GM19351 (cell line): Measurements from ENCODE around the gene CLNK.

ENCODE experiments used
- ATAC-seq: cut with Tn5 transposase; IDR thresholded peaks from one replicate; pipeline ENCODE4 v1.9.1; 2021; ENCODE audit warnings: mild to moderate bottlenecking, moderate library complexity; ENCODE audit not compliant: unreplicated experiment

CLNK gene

DNA sequence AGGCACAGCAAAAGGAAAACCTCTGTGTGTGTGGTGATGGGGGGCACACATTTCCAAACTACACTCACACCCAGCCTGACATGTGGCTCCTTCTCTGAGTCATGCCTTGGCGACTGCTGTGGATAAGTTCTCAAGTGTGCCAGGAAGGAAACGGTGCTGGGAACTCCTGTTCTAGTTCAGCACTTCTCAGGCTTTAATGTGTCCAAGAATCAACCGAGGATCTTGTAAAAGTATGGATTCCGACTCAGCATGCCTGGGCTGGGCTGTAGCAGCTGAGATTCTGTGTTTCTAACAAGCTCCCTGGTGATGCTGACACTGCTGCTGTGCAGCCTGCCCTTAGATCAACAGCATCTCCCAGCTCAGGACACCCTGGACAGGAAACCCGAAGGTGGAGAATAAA, 20.2 kb downstream of the CLNK start:
- no peak for ATAC-seq

DNA sequence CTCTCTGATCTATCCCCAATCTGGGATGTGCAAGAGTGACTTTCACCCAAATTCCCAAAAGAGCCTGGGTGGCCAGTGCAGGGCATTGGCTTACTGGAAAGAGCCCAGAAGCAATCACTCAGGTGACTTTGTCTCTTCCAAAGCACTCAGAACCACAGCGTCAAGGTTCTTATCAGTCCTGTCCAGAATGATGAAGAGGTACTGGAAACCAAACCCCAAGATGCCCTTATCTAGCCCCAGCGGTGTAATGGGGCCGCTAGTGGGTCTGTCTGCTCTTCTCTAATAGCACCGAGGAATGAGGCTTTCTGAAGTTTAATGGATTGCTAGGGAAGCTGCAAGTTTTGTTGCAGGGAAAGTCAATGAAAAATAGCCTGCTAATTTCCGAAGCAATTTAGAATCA, 21.6 kb downstream of the CLNK start:
- no peak for ATAC-seq

GRCh38 chr4:10661047-10661446, 23.5 kb downstream of the CLNK start:
- no peak for ATAC-seq

- ATAC-seq = no peak
Measured at GRCh38 chr4:10659251-10659650, 25.3 kb downstream of the CLNK start.

DNA sequence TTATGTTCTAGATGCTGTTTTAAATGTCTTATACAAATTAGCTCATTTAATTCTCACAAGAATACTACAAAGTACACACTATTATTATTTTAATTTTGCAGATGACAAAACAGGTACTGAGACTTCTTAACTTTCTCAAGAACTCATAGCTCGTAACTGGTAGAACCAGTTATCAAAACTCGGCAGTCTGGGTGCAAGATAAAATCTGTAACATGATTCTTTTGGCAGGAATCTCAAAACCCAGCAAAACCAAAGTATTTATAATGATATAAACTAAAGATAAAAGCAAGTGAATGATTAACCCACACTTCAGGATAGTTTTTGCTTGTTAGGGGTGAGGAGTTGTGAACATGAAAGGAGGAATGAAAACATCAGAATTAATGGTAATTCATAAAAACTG, 27.6 kb downstream of the CLNK start:
- no peak for ATAC-seq

DNA sequence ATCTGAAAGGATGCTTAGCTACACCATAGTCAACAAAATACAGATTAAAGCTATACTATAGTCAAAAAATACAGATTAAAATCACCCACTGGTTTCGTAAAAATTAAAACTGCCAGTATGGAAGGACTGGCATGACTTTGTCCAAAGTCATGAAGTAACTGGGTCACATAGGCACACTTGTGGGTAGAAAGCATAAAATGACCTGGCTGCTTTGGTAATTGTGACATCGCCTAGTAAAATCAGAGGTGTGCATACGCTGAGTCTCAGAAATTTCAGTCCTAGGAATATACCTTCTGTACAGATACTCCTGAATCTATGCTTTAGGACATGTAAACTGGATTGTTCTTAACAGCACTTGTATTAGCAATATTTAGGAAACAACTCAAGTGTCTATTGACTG, 28.1 kb downstream of the CLNK start:
- ATAC-seq = no peak

- ATAC-seq = no peak
Measured at GRCh38 chr4:10655968-10656367, 28.6 kb downstream of the CLNK start.

GRCh38 chr4:10648479-10648878, 36.1 kb downstream of the CLNK start:
- no peak for ATAC-seq

- no peak for ATAC-seq
Measured at GRCh38 chr4:10647846-10648245, 36.7 kb downstream of the CLNK start.

DNA sequence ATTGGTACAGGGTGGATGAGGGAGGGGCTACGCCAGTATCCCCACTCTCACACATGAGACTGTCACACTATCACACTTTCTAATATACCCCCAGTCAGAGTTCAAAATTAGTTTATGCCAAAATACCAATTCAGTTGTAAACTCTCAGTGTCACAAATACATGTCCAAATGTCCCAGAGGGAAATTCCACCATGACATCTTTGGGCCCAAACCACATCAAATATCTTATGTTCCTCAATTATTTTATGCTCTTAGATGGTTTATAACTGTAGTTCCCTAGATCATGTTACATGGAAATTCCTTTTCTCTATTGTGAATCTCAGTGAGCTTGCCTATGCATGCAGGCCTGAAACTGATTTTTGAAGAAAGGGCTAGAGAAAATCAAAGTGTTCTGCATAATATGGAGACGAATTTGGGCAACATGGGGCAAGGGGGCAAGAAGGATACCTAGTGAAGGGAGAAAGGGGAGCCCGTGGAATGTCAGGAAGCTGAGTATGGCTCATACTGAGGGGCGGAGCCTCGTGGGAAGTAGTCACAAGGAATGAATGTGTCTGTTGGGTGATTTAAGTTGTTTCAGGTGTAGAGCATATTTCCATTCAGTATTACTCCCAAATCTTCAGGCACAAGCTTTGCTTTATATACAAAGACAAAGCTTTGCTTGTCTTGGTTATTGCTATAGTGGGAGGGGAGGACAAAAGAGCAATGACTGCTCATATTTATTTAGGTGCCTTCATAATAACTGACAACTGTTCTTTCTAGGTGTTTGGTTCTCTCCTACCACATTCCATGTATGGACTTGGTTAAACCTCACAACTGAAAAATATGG, 40.8 kb downstream of the CLNK start:
- no peak for ATAC-seq

DNA sequence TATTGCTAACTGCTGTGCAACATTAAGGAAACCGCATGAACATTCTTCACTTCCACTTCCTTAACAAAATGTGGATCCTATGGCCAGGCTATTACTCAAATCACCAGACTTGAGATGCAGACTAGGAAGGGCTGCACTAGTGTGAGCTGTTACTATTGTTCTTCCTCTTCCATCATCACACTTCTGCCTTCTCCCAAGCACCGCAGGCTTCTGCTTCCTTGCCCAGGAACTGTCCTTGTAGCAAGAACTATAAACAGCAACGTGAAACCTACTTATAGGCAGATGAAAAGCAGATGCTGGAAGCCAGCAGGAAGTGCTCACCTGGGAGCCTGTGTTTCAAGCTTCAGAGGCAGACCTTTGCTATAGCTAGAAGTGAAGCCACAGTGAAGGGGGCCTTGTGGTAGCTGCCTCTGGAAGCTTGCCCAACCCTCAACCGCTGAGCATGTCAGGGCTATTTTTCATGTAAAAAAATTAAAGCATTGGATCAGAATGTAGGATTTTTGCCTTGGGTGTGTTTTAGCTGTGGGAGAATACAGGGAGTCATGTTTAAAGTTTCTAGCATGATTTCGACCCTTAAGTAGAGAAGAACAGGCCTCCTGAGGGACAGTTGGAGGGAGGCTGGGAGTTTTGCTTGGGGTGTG, 43.9 kb downstream of the CLNK start:
- no peak for ATAC-seq

DNA sequence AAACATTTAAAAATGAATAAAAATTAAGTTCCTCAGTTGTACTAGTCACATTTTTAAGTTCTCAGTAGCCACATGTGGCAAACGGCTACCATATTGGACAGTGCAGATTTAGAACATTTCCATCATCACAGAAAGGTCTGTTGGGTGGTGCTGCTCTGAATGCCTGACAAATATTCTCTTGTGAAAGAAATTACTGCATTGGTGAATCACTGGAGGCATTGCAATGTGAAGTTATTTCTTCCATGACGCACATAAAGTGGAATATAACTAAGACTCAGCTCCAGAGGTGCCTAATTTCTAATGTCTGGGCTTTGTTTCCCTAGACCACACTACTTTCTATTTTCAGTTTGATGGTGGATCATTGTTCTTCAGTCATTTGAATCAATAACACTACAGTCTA, 44.9 kb downstream of the CLNK start:
- no peak for ATAC-seq

GRCh38 chr4:10639100-10639499, 45.5 kb downstream of the CLNK start:
- no peak for ATAC-seq

DNA sequence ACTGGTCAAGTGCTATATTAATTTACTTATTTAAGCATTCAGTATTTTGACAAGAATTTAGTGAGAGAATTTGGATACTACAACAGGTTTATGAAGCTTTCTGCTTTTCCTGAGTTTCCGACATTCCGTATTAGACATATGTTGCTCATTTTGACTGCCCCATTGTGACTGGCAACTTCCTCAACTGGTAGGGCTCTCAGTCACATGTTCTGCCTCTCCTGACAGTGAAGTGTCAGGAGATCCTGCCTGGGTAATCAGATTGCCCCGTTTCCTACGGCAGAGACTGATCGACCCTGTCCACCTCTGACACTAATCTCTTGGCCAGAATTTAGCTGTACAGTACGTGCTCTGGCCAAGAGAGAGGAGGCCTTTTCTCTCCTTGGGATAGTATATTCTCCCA, 49.5 kb downstream of the CLNK start:
- no peak for ATAC-seq

- peak; percentile 56 for ATAC-seq
Measured at GRCh38 chr4:10629394-10629793, 55.2 kb downstream of the CLNK start.

GRCh38 chr4:10625131-10625530, 59.4 kb downstream of the CLNK start:
- ATAC-seq = no peak

GRCh38 chr4:10623862-10624261, 60.7 kb downstream of the CLNK start:
- no peak for ATAC-seq

GRCh38 chr4:10623241-10623640, 61.3 kb downstream of the CLNK start:
- ATAC-seq = no peak

DNA sequence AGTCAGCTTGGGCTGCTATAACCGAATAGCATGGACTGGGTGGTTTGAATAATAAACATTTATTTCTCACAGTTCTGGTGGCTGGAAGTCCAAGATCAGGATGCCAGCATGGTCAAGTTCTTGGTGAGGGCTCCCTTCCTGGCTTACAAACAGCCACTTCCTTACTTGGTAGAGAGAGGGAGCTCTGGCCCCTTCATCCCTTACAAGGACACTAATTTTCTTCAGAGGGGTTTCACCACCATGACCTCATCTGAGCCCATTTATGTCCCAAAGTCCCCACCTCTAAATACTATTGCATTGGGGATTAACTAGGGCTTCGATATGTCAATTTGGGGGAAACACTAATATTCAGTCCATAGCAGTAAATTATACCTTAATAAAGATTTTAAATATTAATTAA, 61.8 kb downstream of the CLNK start:
- ATAC-seq = peak; percentile 67

DNA sequence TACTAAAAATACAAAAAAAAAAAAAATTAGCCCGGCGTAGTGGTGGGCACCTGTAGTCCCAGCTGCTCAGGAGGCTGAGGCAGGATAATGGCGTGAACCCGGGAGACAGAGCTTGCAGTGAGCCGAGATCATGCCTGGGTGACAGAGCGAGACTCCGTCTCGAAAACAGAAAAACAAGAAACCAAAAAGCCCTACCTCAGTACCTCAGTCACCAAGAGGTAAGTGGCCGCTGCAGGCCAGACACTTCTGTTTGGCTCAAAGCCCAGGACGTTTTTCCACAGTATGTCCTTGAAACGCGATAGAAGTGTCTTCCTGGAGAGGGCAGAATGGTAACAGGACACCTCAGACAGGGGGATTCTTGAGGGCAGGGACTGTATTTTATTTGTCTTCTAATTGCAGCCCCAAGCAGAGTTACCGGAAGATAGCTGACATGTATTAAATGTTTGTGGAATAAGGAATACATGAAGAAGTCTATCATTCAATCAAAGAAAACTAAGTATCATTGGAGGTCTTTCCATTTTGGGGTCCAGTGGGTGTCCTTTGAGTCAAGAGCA, 63.6 kb downstream of the CLNK start:
- ATAC-seq = no peak

- ATAC-seq = no peak
Measured at GRCh38 chr4:10619855-10620254, 64.7 kb downstream of the CLNK start.

DNA sequence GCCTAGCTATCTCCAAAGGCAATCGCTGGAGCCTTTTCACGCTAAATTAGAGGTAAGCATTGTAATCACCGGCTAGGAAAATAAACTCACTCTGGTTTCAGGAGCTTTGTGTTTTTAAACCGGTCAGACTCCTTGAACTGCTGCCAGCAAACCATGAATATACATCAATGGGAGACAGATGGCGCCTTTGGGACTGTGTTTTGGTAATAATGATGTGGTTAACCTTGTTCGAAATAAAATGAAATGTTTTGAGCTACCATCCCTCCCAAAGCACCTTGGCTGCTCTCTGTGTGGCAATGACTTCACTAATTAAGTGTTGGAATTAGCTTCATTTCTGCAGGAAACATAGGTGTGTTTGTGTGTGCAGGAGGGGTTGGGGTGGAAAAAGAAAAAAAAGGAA, 65.3 kb downstream of the CLNK start:
- ATAC-seq = no peak
